ENCODE results near the gene PTPRZ1. TPM values are rescaled to one million over a fixed set of nuclear protein-coding genes. Genes with fewer than 3 reads are reported as not detected.

PTPRZ1 gene
- total and polyA plus RNA-seq, 2 donors (not counting 1 experiment from before 2014, with no cell fraction given): not detected

GRCh38 chr7:121954803-121955202 is 81.8 kb downstream of the PTPRZ1 start:
- Histone ChIP-seq H3K4me2 (replicated peaks; ENCODE audit: low read depth, low read length, poor library complexity, severe bottlenecking) (no peak overlapping the region), H3K9me3 (ENCODE audit: control extremely low read depth in 1 of 3, control insufficient read depth in 2 of 3, insufficient read depth in 1 of 3, low read length in 2 of 3) (no peaks in the 10 kb centered on the region), H3K9ac (ENCODE audit: low read length) (no peak overlapping the region), H2AFZ (ENCODE audit: insufficient read depth, low read depth, low read length, poor library complexity, severe bottlenecking) (no peak overlapping the region), H3K27me3 (replicated peaks in 1 of 4; ENCODE audit: control extremely low read depth in 1 of 4, control insufficient read depth in 3 of 4, insufficient read depth in 4 of 4, low read length in 3 of 4) (no peaks in the 10 kb centered on the region), H3K4me1 (ENCODE audit: control insufficient read depth in 2 of 2, insufficient read depth in 2 of 2, low read length in 2 of 2) (no peaks in the 10 kb centered on the region), H4K20me1 (ENCODE audit: control insufficient read depth, insufficient read depth, low read length, poor library complexity, severe bottlenecking) (no peaks in the 10 kb centered on the region), H3K79me2 (ENCODE audit: control insufficient read depth, insufficient read depth, low read length) (no peaks in the 10 kb centered on the region), H3K4me3 (ENCODE audit: control extremely low read depth in 1 of 5, extremely low read depth in 1 of 5, insufficient read depth in 1 of 5, low read depth in 2 of 5, low read length in 4 of 5) (no peak overlapping the region), H3K27ac (ENCODE audit: low read length in 2 of 2) (no peak overlapping the region), H3K36me3 (replicated peaks in 1 of 2; ENCODE audit: control extremely low read depth in 1 of 2, control insufficient read depth in 1 of 2, extremely low read depth in 1 of 2, insufficient read depth in 2 of 2, low read length in 1 of 2) (no peaks in the 10 kb centered on the region)
- Mint-ChIP-seq H3K9me3 (ENCODE audit: insufficient read depth) (no peaks in the 10 kb centered on the region), H3K4me3 (no peak overlapping the region), H3K4me1 (no peaks in the 10 kb centered on the region), H3K27me3 (no peaks in the 10 kb centered on the region), H3K27ac (no peak overlapping the region)
- no peak for ATAC-seq (ENCODE audit: low read depth)
- WGBS (ENCODE audit: insufficient coverage): 100% methylated on average over 1 of the region's 1 CpG
- ChIA-PET POLR2A (no interaction called here), CTCF (no interaction called here)
- no peak for TF ChIP-seq EZH2 (IDR thresholded peaks at IDR 0.05; ENCODE audit: borderline replicate concordance, insufficient read depth, low read depth, low read length, poor library complexity, severe bottlenecking)
- TF ChIP-seq, protein P1, sequence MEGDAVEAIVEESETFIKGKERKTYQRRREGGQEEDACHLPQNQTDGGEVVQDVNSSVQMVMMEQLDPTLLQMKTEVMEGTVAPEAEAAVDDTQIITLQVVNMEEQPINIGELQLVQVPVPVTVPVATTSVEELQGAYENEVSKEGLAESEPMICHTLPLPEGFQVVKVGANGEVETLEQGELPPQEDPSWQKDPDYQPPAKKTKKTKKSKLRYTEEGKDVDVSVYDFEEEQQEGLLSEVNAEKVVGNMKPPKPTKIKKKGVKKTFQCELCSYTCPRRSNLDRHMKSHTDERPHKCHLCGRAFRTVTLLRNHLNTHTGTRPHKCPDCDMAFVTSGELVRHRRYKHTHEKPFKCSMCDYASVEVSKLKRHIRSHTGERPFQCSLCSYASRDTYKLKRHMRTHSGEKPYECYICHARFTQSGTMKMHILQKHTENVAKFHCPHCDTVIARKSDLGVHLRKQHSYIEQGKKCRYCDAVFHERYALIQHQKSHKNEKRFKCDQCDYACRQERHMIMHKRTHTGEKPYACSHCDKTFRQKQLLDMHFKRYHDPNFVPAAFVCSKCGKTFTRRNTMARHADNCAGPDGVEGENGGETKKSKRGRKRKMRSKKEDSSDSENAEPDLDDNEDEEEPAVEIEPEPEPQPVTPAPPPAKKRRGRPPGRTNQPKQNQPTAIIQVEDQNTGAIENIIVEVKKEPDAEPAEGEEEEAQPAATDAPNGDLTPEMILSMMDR (IDR thresholded peaks at IDR 0.05): no peak
- DNase-seq: no peak
- intact Hi-C loops (cut with micrococcal nuclease): no loop called here

DNA sequence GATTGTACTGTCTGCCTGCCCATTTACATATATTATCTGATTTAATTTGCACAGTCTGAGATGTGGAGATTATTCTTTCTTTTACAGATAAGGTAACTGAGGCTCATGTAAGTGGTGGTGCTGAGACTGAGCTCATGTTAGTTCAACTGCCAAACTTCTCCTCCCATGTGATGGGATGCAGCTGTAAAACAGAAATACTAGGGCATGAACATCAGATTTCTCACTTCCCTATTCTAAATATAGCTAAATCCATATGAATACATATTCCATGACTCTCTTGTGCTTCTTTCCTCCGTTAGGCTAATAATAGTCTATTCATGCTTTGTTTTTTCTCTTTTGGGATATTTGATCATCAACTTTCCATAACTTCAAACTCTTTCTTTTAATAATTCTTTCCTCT is 84.7 kb downstream of the PTPRZ1 start:
- Mint-ChIP-seq H3K4me1 (no peaks in the 10 kb centered on the region), H3K9me3 (ENCODE audit: insufficient read depth) (no peaks in the 10 kb centered on the region), H3K27me3 (no peaks in the 10 kb centered on the region), H3K27ac (no peak overlapping the region), H3K4me3 (no peak overlapping the region)
- H3K4me3 ChIP-seq (ENCODE audit: control extremely low read depth in 1 of 5, extremely low read depth in 1 of 5, insufficient read depth in 1 of 5, low read depth in 2 of 5, low read length in 4 of 5): no peak overlapping the region
- H3K9me3 ChIP-seq (ENCODE audit: control extremely low read depth in 1 of 3, control insufficient read depth in 2 of 3, insufficient read depth in 1 of 3, low read length in 2 of 3): no peaks in the 10 kb centered on the region
- no peaks in the 10 kb centered on the region for H4K20me1 ChIP-seq (ENCODE audit: control insufficient read depth, insufficient read depth, low read length, poor library complexity, severe bottlenecking)
- no peaks in the 10 kb centered on the region for H3K4me1 ChIP-seq (ENCODE audit: control insufficient read depth in 2 of 2, insufficient read depth in 2 of 2, low read length in 2 of 2)
- TF ChIP-seq EZH2 (IDR thresholded peaks at IDR 0.05; ENCODE audit: borderline replicate concordance, insufficient read depth, low read depth, low read length, poor library complexity, severe bottlenecking): no peak
- TF ChIP-seq, protein P1 (IDR thresholded peaks at IDR 0.05): no peak
- ATAC-seq (ENCODE audit: low read depth) (no peak), DNase-seq (no peak)
- ChIA-PET CTCF (no interaction called here), POLR2A (no interaction called here)
- intact Hi-C loops (cut with micrococcal nuclease): no loop called here
- no peaks in the 10 kb centered on the region for H3K36me3 ChIP-seq (replicated peaks in 1 of 2; ENCODE audit: control extremely low read depth in 1 of 2, control insufficient read depth in 1 of 2, extremely low read depth in 1 of 2, insufficient read depth in 2 of 2, low read length in 1 of 2)
- H3K9ac ChIP-seq (ENCODE audit: low read length): no peak overlapping the region
- H3K4me2 ChIP-seq (replicated peaks; ENCODE audit: low read depth, low read length, poor library complexity, severe bottlenecking): no peak overlapping the region
- H3K79me2 ChIP-seq (ENCODE audit: control insufficient read depth, insufficient read depth, low read length): no peaks in the 10 kb centered on the region
- H2AFZ ChIP-seq (ENCODE audit: insufficient read depth, low read depth, low read length, poor library complexity, severe bottlenecking): no peak overlapping the region
- no peak overlapping the region for H3K27ac ChIP-seq (ENCODE audit: low read length in 2 of 2)
- WGBS (ENCODE audit: insufficient coverage): no CpG with 5 or more reads among the region's 1 CpG
- no peaks in the 10 kb centered on the region for H3K27me3 ChIP-seq (replicated peaks in 1 of 4; ENCODE audit: control extremely low read depth in 1 of 4, control insufficient read depth in 3 of 4, insufficient read depth in 4 of 4, low read length in 3 of 4)

All from B cell (primary cell).